Right lobe of liver (tissue), 6 donors: ENCODE data around the gene SPRED2. TPM values are rescaled to one million over a fixed set of nuclear protein-coding genes. Genes with fewer than 3 reads are reported as not detected.

Experiments
- ATAC-seq, 4 donors: fragments of 200-7000 bp; cut with Tn5 transposase; one replicate each; pipeline ENCODE4 v1.9.1; 2020; ENCODE audit warnings: mild to moderate bottlenecking in 4 of 4, moderate library complexity in 4 of 4
- DNase-seq, 3 donors: peaks; one replicate each; pipeline ENCODE4 v3.0.0-alpha.2; 2020
- H3K27ac ChIP-seq, 3 donors: fragments of 200-600 bp; one replicate each; pipeline ENCODE4 v1.8.0; 2022
- H3K27me3 ChIP-seq, 2 donors: fragments of 200-600 bp; one replicate each; pipeline ENCODE4 v1.8.0; 2022
- H3K36me3 ChIP-seq, 4 donors: fragments of 200-600 bp; sonication (generic) in 1 of 4; one replicate each; pipeline versions ENCODE4 v1.5.1 to v1.8.0; 2017 to 2022; ENCODE audit warnings: control low read depth in 1 of 4
- H3K4me1 ChIP-seq, 4 donors: fragments of 200-600 bp; sonication (generic) in 1 of 4; one replicate each; pipeline versions ENCODE4 v1.5.1 to v1.8.0; 2017 to 2022; ENCODE audit warnings: control low read depth in 1 of 4
- H3K4me3 ChIP-seq, 3 donors: fragments of 200-600 bp; one replicate each; pipeline ENCODE4 v1.8.0; 2022
- H3K9me3 ChIP-seq, 4 donors: fragments of 200-600 bp; sonication (generic) in 1 of 4; one replicate each; pipeline versions ENCODE4 v1.5.1 to v1.8.0; 2017 to 2022; ENCODE audit warnings: control low read depth in 1 of 4
- POLR2A ChIP-seq: fragments of 450-650 bp; IDR thresholded peaks from one replicate; pipeline ENCODE4 v1.6.1; 2017; ENCODE audit warnings: antibody characterized with exemption, mild to moderate bottlenecking
- WGBS: methylation state at CpG from one replicate; pipeline ENCODE4 v1.1.6; 2018; ENCODE audit warnings: low coverage, low lambda C conversion rate; ENCODE audit not compliant: insufficient coverage; ENCODE audit errors: missing lambda C conversion rate; 5-methylcytosine and 5-hydroxymethylcytosine counted together
- intact Hi-C, 2 donors: fragments of 100-400 bp; cut with DNase I; formaldehyde crosslinking; loops; one replicate each; pipeline versions ENCODE4 v1.11.2 to v1.14.1; 2022
- total RNA-seq, 6 experiments: library from RNA; depleted of rRNA in 2 of 6; stranded (reverse); fragments of >200 nt in 2 of 6; fragmentation: NEBNext Ultra II Directional in 3 of 6; extraction: Animal tissue kit (Norgen Biotek cat#: 25700) in 3 of 6; gene quantifications; one replicate each; pipeline versions ENCODE4 v1.1.0 to v1.2.4, GENCODE V29; 2016 to 2023
- TF ChIP-seq, protein P1 (sequence below), 4 donors: fragments of 200-600 bp in 3 of 4; fragments of 450-650 bp in 1 of 4; IDR thresholded peaks; one replicate each; pipeline versions ENCODE4 v1.5.1 to v1.8.0; 2016 to 2022; ENCODE audit warnings: antibody characterized with exemption in 4 of 4, mild to moderate bottlenecking in 2 of 4
- donor health status: DM: no; HTN: yes; CAD: no.
- donor health status: DM: no; HTN: no; CAD: no.
- donor health status: DM: no; HTN: no; CAD: no.
- donor health status: DM: no; HTN: yes; CAD: no.
- donor health status: DM: no; HTN: yes; CAD: no.

Gene SPRED2
- total RNA-seq, 6 experiments from 2014 or later: 11.0 to 22.5 (median 15.2) TPM

DNA sequence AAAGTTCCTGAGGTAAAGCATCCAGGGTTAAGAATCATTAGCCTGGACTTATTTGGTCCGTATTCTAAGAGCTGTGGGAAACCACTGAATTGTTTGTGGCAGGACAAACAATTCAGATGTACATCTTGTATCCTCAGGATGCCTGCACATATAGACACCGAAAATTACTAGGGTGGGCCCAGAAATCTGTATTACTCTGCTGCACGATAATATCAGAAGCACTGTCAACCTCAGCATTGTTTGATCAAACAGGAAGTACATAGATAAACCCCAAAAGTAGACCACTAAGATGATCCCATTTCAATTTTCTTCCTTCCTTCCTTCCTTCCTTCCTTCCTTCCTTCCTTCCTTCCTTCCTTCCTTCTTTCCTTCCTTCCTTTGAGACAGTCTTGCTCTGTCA lies 34.2 kb upstream of the SPRED2 start:
- H3K9me3 ChIP-seq: no peaks in the 10 kb centered on the region
- WGBS: 80% methylated on average over 3 of the region's 3 CpGs
- TF ChIP-seq, protein P1, sequence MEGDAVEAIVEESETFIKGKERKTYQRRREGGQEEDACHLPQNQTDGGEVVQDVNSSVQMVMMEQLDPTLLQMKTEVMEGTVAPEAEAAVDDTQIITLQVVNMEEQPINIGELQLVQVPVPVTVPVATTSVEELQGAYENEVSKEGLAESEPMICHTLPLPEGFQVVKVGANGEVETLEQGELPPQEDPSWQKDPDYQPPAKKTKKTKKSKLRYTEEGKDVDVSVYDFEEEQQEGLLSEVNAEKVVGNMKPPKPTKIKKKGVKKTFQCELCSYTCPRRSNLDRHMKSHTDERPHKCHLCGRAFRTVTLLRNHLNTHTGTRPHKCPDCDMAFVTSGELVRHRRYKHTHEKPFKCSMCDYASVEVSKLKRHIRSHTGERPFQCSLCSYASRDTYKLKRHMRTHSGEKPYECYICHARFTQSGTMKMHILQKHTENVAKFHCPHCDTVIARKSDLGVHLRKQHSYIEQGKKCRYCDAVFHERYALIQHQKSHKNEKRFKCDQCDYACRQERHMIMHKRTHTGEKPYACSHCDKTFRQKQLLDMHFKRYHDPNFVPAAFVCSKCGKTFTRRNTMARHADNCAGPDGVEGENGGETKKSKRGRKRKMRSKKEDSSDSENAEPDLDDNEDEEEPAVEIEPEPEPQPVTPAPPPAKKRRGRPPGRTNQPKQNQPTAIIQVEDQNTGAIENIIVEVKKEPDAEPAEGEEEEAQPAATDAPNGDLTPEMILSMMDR (IDR thresholded peaks at IDR 0.05): no peak
- TF ChIP-seq POLR2A: no peak
- DNase-seq (no peak), ATAC-seq (no peak)
- H3K4me3 ChIP-seq: no peak overlapping the region
- no peaks in the 10 kb centered on the region for H3K27me3 ChIP-seq
- no peaks in the 10 kb centered on the region for H3K36me3 ChIP-seq
- H3K27ac ChIP-seq: no peak overlapping the region
- intact Hi-C loops: no loop called here
- H3K4me1 ChIP-seq: no peaks in the 10 kb centered on the region

DNA sequence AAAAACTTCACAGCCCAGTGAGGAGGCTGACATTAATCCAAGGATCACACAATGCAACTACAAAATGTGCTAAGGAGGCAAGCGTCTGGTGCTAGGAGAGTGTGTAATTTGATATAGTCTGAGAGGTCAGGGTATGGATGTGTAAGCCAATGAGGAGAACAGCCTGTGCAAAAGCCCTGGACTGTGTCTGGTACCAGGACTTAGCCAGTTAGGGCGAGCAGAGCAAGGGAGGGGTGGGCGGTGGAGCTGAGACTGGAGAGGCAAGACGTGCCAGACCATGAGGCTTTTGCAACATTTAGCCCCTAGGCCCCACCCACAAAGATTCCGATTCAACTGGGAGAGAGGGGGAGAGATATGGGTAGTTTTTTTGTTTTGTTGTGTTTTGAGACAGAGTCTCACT lies 33.5 kb upstream of the SPRED2 start:
- no peak for DNase-seq

DNA sequence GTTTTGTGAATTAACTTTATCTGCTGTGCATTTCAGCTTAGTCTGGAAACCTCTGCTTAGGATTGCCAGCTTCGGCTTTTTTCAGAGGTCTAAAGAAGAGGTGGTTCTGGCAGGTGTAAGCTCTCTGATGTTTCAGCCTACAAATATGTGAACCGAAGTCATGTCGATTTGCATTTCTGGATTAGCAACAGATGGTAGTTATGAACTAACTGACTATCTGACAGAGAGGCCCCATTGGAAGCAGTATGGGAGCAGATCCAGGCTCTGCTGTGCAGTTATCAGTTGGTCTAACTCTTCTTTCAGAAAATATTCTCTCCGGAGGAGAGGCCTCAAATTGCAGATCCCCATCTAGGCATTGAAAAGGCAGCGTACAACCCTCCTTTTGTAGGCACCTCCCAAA lies 32.7 kb upstream of the SPRED2 start:
- DNase-seq (no peak), ATAC-seq (no peak)
- H3K27ac ChIP-seq: no peak overlapping the region
- no peaks in the 10 kb centered on the region for H3K4me1 ChIP-seq
- H3K27me3 ChIP-seq: no peaks in the 10 kb centered on the region
- TF ChIP-seq, protein P1 (IDR thresholded peaks at IDR 0.05): no peak
- no peak for TF ChIP-seq POLR2A
- WGBS: 80% methylated on average over 5 of the region's 5 CpGs
- H3K9me3 ChIP-seq: no peaks in the 10 kb centered on the region
- intact Hi-C loops: no loop called here
- no peak overlapping the region for H3K4me3 ChIP-seq
- H3K36me3 ChIP-seq: no peaks in the 10 kb centered on the region

More for the DNA sequence above, 33.5 kb upstream of the SPRED2 start:
- 83% methylated on average over 3 of the region's 5 CpGs for WGBS
- no peak for TF ChIP-seq POLR2A
- TF ChIP-seq, protein P1 (IDR thresholded peaks at IDR 0.05): no peak
- H3K27ac ChIP-seq: no peak overlapping the region
- no peak overlapping the region for H3K4me3 ChIP-seq
- intact Hi-C loops: no loop called here
- no peaks in the 10 kb centered on the region for H3K27me3 ChIP-seq
- no peak for ATAC-seq
- no peaks in the 10 kb centered on the region for H3K36me3 ChIP-seq
- H3K4me1 ChIP-seq: no peaks in the 10 kb centered on the region
- H3K9me3 ChIP-seq: no peaks in the 10 kb centered on the region

DNA sequence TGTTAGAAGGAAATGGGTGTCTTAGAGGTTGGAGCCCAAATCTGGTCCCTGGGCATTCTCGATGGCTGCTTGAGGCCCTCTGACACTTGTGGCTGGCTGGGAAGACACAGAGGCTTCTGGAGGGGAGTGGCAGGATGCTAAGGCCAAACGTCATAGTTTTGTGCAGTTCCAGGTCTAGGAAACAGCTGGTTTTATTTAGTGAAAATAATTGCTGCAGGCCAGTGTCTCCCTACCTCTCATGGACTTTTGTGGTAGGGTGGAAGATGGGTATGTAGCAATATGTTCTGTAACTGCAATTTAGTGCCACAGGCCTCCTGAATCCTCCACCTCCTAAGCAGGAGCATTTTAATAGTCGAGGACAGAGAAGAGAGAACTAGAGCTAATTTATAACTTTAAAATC lies 32.2 kb upstream of the SPRED2 start:
- intact Hi-C loops: no loop called here
- no peak for DNase-seq
- no peaks in the 10 kb centered on the region for H3K4me1 ChIP-seq
- no peak for TF ChIP-seq POLR2A
- TF ChIP-seq, protein P1 (IDR thresholded peaks at IDR 0.05): no peak
- H3K4me3 ChIP-seq: no peak overlapping the region
- WGBS: 39% methylated on average over 2 of the region's 3 CpGs
- no peaks in the 10 kb centered on the region for H3K9me3 ChIP-seq
- H3K36me3 ChIP-seq: no peaks in the 10 kb centered on the region
- H3K27ac ChIP-seq: no peak overlapping the region
- ATAC-seq: no peak
- no peaks in the 10 kb centered on the region for H3K27me3 ChIP-seq

DNA sequence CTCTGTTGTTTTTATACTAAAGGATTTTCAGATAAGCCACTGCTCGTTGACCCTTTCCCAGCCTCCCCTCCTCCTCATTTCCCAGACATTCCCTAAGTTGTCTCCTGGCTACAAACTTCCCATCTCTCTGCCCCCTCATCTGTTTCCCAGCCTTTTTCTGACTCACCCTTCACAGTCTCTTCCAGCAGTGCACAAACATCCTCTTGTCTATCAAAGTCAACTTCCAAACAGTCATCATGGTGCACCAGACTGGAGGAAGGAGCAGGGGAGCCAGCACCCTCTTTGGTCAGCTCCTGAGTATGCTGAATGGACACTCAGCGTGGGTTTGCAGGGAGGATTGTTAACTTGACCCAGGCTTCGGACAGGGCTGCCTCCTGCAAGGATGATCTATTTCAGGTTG lies 26.6 kb upstream of the SPRED2 start:
- Histone ChIP-seq H3K4me3 (no peak overlapping the region), H3K36me3 (no peaks in the 10 kb centered on the region), H3K9me3 (no peaks in the 10 kb centered on the region), H3K4me1 (no peaks in the 10 kb centered on the region), H3K27me3 (no peaks in the 10 kb centered on the region), H3K27ac (no peak overlapping the region)
- 90% methylated on average over 3 of the region's 3 CpGs for WGBS
- DNase-seq (no peak), ATAC-seq (no peak)
- intact Hi-C loops: no loop called here
- no peak for TF ChIP-seq POLR2A
- TF ChIP-seq, protein P1 (IDR thresholded peaks at IDR 0.05): no peak
